ENCODE results near the gene CYP3A4. TPM values are rescaled to one million over a fixed set of nuclear protein-coding genes. Genes with fewer than 3 reads are reported as not detected.

Gene CYP3A4
- total and polyA plus RNA-seq, 9 of the 15 experiments (the other 6 are each of a cell fraction or from before 2014, with no cell fraction given) = 0.07 to 0.08 TPM; not detected in 7

DNA sequence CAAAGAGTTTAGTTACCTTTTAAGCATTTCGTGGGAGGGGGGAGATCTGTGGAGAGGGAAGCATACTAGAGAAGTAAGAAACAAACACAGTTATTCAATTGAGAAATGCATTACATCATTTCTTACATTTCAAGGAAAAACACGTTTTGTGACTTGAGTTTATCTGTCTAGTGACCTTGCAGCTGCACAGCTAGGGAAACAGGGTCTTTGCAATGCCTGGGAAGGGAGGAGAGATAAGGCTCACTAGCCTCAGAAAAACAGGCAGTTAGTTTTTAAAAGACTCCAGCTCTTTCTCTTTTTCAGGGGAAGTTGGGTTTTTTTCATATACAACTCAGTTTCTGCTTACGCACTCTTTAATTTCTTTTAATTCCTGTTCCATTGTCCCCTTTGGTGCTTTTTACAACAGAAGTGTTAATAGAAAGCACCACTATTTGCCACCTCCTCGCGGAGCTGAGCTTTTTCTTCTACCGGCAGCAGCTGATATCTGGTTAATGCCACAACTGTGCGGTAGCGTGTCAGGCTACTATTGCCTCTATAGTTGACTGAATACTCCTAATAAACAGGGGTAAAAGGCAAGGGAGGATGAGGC lies 49.4 kb upstream of the CYP3A4 start (continued):
- TF ChIP-seq, protein P1, sequence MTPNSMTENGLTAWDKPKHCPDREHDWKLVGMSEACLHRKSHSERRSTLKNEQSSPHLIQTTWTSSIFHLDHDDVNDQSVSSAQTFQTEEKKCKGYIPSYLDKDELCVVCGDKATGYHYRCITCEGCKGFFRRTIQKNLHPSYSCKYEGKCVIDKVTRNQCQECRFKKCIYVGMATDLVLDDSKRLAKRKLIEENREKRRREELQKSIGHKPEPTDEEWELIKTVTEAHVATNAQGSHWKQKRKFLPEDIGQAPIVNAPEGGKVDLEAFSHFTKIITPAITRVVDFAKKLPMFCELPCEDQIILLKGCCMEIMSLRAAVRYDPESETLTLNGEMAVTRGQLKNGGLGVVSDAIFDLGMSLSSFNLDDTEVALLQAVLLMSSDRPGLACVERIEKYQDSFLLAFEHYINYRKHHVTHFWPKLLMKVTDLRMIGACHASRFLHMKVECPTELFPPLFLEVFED (CRISPR knock-in tag; conservative IDR thresholded peaks at IDR 0.05) = no peak
- no peak for TF ChIP-seq CREBBP (IDR thresholded peaks at IDR 0.05; ENCODE audit: low read depth, low read length)
- no peak for TF ChIP-seq PCBP1 (IDR thresholded peaks at IDR 0.05; ENCODE audit: low read depth, low read length, poor library complexity, severe bottlenecking)
- TF ChIP-seq, protein P2, sequence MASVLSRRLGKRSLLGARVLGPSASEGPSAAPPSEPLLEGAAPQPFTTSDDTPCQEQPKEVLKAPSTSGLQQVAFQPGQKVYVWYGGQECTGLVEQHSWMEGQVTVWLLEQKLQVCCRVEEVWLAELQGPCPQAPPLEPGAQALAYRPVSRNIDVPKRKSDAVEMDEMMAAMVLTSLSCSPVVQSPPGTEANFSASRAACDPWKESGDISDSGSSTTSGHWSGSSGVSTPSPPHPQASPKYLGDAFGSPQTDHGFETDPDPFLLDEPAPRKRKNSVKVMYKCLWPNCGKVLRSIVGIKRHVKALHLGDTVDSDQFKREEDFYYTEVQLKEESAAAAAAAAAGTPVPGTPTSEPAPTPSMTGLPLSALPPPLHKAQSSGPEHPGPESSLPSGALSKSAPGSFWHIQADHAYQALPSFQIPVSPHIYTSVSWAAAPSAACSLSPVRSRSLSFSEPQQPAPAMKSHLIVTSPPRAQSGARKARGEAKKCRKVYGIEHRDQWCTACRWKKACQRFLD (CRISPR knock-in tag; IDR thresholded peaks at IDR 0.05) = peak; percentile 97
- no peak for TF ChIP-seq CEBPZ (IDR thresholded peaks at IDR 0.05; ENCODE audit: borderline replicate concordance, low read depth, low read length)
- no peak for TF ChIP-seq SUPT5H (IDR thresholded peaks at IDR 0.05)
- 0 out of 2 replicates have a peak, but pooled peaks have one; percentile 11 for TF ChIP-seq ZNF134 (CRISPR knock-in tag; conservative IDR thresholded peaks at IDR 0.05)
- TF ChIP-seq RBM14 (IDR thresholded peaks at IDR 0.05; ENCODE audit: borderline replicate concordance, insufficient read depth, low read depth, low read length) = no peak
- no peak for TF ChIP-seq SETDB1 (IDR thresholded peaks at IDR 0.05; ENCODE audit: low read length)
- TF ChIP-seq TEAD2 (tag; IDR thresholded peaks at IDR 0.05) = no peak
- TF ChIP-seq, protein P3, sequence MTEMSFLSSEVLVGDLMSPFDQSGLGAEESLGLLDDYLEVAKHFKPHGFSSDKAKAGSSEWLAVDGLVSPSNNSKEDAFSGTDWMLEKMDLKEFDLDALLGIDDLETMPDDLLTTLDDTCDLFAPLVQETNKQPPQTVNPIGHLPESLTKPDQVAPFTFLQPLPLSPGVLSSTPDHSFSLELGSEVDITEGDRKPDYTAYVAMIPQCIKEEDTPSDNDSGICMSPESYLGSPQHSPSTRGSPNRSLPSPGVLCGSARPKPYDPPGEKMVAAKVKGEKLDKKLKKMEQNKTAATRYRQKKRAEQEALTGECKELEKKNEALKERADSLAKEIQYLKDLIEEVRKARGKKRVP (CRISPR knock-in tag; IDR thresholded peaks at IDR 0.05) = peak; percentile 85
- TF ChIP-seq U2AF2 (optimal IDR thresholded peaks at IDR 0.05; ENCODE audit: low read depth, low read length) = no peak
- TF ChIP-seq TCF7L2 (IDR thresholded peaks at IDR 0.05; ENCODE audit: low read depth, low read length) = no peak
- no peak for TF ChIP-seq CLOCK (CRISPR knock-in tag; IDR thresholded peaks at IDR 0.05; ENCODE audit: borderline replicate concordance)
- TF ChIP-seq, protein P4, sequence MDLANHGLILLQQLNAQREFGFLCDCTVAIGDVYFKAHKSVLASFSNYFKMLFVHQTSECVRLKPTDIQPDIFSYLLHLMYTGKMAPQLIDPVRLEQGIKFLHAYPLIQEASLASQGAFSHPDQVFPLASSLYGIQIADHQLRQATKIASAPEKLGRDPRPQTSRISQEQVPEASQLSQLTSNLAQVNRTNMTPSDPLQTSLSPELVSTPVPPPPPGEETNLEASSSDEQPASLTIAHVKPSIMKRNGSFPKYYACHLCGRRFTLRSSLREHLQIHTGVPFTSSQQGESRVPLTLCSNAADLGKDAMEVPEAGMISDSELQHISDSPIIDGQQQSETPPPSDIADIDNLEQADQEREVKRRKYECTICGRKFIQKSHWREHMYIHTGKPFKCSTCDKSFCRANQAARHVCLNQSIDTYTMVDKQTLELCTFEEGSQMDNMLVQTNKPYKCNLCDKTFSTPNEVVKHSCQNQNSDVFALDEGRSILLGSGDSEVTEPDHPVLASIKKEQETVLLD (IDR thresholded peaks at IDR 0.05) = peak; percentile 67; the same call in 1 of the 2 replicates

Measured in K562 (cell line).